Stimulated activated naive CD8-positive, alpha-beta T cell treated with anti-CD3 and anti-CD28 coated beads, Interleukin-15, Interleukin-2, amounts not matched to agents 100 U/mL and 50 U/mL, for 24 hours (primary cell): ENCODE data around the gene FBXO7.
"Not testable (repeated sequence)": the region's sequence is repeated elsewhere in the genome, so short reads cannot be mapped to it uniquely, and the experiment has no call there.

ENCODE experiments used
- ATAC-seq: fragments of 150-1000 bp; cut with Tn5 transposase; one replicate; pipeline ENCODE4 v1.10.0; 2021
- DNase-seq: peaks from one replicate; pipeline ENCODE4 v3.0.0; 2021

Gene FBXO7

DNA sequence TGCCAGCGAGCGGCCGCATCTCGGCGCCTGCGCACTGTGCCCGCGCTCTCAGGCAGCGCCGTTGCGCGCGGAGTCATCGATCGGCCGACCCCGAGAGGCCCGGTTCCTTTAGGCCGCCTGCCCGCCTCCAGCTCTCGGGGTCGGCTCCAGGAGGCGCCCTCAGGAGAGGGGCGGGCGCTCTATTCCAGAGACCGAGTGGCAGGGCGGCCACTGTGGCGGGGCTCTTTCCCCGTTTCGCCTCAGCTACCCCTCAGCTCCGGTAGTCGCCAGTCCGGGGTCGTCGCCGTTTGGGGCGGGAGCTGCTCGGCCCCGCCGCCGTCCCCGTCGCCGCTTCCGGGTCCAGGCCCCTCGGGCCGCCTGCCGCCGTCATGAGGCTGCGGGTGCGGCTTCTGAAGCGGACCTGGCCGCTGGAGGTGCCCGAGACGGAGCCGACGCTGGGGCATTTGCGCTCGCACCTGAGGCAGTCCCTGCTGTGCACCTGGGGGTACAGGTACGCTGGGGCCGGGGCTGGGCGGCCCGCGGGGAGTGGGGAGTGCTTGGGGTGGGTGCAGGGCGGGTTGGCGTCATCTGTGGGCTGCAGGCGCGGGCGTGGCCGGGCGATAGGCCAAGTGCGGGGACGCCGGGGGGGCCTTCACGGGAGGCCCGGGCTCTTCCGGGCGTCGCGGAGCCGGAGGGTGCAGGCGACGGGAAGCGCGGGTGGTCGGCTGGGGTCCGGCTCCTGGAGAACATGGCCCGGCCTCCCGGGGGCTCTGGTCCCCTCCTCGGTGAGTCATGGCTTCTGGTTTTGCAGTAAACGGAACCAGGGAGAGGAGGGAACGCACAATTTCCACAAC, at the start of gene FBXO7:
TSS of gene FBXO7 (plus strand) at position 177 of the 833 bp plus-strand sequence. CDS start at position 369, 192 bp downstream.
- DNase-seq (peak; percentile 90), ATAC-seq (peak; percentile 87)

DNA sequence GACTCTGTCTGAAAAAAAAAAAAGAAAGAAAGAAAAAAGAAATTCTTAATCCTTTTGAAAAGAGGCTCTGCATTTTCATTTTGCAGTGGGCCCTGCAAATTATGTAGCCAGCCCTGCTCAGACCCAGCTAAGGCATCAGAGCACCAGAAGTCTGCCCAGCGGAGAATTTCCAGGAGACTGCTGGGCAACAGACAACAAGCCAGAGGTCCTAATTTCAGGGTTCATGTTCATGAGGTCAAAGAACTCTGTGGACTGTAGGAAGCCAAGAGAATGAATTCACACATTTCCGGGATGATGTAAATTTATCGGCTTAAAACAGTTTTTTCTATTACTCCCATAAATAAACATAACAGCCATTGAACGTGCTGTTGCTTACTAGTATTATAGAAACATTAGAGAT, 47.7 kb upstream of the FBXO7 start:
- DNase-seq (no peak), ATAC-seq (no peak)

DNA sequence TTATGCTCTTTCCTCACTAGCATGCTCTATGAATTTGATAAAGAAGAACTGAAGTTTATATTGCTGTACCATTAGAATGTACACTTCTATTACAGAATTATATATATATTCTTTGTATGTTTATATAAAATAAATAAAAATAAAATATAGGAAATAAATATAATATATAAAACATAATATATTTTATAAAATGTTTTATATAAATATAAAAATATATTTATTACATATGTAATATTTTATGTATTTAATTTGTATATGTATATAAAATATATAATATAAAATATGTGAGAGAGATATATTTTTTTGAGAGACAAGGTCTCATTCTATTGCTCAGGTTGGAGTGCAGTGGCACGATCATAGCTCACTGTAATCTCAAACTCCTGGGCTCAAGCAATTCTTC, 44.3 kb upstream of the FBXO7 start:
- DNase-seq = no peak
- ATAC-seq = no peak

DNA sequence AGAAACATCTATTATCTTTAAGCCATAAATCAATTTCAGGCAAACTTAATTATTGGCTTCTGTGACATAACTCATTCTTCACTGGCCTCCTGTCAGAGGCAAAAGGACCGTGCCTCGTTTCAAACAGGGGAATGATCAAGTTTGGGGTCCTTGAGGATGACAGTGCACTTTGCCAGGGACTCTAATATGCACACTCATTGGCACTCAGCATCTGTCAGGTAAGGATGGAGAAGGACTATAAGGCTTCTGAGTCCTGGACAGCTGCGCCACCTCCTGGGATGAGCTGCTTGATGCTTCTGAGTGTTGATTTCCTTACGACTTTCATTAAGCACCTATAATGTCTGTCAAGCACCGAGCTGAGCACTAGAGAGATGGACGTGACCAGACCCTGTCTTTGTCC, 30.5 kb upstream of the FBXO7 start:
- no peak for DNase-seq
- no peak for ATAC-seq

DNA sequence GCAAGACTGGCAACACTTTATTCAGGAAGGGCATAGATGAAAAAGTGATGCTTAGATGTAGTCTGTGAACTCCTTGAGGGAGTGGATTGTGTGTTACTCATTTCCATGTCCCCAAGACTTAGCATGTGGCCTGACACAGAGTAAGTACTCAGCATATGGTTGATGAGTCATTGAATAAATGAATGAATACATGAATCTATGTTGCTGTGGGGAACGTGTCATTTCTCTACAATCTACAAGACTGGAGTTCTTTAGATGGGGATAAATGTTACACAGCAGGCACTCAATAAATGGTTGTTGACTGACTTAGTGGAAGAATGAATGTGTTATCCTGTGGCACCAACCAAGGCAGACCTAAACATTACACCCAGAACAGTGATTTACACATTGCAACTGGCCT, 28.3 kb upstream of the FBXO7 start:
- ATAC-seq = no peak

DNA sequence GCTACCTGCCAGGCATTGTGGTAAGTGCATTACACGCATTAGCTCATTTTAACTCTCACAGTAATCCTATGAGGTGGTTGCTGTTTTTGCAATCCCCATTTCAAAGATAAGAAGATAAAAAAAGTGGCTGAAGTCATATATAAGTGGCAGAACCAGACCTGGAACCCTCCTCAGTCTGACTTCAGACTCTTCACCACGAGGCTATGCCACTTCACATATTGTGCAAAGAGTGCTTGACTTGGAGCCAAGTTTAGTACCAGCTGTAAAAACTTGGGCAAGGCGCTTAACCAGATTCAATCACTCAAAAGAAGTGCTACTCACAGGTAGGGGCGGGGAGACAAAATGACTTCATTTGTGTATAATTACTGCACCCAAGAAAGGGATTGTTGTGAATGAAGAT, 25.6 kb upstream of the FBXO7 start:
- no peak for DNase-seq
- no peak for ATAC-seq

More for the DNA sequence above, 28.3 kb upstream of the FBXO7 start:
- DNase-seq = no peak

DNA sequence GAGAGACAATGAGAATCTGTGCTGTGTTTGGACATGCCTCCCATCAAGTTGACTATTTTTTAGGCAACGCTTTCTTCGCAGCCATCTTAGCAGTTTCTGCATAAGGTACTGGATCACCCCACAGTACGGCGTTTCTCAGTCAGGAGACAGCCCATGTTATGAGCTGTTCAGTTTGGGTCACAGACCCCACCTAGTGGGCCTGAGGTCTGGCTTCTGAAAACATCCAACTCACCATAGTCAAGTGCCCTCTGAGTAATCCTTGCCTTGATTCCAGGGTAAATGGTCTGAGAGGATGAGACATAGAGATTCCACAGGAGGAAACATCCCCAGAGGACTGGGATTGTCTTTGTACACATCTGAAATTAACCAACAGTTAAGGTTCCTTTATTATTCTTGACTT, 17.6 kb upstream of the FBXO7 start:
- no peak for ATAC-seq
- DNase-seq = no peak

DNA sequence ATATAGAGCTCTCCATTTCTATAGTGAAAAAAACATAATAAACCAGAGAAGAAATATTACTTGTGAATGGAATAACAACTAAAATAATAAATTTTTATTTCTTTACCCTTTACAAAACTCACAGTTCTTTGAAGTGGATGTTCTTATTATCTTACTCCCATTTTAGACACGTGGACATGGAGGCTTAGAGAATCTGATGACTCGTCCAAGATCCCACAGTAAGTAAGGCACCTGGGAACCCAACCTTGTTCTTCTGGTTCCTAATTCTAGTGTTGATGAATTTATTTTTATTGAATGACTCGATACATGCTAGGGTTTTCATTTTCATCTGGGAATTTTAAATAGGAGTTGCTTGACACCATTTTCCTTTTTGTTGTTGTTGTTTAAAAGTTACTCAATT, 12.2 kb upstream of the FBXO7 start:
- DNase-seq = no peak
- ATAC-seq = no peak

DNA sequence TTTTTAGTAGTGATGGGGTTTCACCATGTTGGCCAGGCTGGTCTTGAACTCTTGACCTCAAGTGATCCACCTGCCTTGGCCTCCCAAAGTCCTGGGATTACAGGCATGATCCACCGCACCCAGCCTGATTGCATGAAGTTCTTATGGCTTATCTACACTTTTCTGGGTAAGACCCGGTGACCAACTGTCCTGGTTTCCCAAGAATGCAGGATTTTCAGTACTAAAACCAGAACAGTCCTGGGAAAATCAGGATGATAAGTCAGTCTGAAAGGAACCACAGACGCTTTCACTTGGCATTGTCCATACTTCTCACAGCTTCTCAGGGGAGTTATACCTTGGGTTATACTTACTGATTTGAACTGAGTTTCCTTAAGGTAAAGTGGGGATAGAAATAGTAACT, 8.9 kb upstream of the FBXO7 start:
- ATAC-seq (no peak), DNase-seq (no peak)

DNA sequence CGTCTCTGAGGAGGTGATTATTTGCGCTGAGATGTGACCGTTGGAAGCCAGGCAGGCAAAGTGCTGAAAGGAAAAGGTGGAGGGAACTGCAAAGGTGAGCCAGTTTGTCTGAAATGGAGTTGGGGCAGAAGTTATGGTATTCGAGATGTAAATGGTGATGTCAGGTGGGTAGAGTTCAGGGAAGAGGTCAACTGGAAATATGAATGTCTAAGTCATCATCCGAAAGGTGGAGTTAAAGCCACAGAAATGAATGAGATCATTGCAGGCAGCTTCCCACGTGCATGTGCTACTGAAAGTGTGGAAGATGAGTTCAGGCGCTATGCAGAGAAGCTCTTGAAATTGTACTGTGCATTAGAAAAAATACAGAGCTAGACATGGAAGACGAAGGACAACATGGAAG, 8.1 kb upstream of the FBXO7 start:
- ATAC-seq (no peak), DNase-seq (no peak)

DNA sequence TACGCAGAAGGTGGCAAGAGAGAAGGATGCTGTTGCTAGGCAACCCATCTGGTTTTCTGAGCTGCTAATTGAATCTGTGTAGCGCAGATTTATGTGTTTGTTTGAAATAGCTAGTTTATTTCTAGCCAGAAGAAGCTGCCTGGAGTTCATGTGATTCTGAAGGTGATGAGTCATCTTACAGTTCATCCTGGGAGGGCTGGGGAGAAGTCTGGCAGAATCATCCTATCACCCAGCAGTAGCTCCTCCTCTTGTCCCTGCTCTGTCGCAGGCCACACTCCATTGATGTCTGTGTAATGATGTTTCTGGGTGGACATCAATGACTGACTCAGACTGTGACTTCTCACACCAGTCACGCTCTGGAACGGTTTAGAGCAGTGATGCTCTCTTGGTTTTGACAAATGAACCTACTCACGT, 4.8 kb upstream of the FBXO7 start:
- ATAC-seq = no peak
- no peak for DNase-seq

DNA sequence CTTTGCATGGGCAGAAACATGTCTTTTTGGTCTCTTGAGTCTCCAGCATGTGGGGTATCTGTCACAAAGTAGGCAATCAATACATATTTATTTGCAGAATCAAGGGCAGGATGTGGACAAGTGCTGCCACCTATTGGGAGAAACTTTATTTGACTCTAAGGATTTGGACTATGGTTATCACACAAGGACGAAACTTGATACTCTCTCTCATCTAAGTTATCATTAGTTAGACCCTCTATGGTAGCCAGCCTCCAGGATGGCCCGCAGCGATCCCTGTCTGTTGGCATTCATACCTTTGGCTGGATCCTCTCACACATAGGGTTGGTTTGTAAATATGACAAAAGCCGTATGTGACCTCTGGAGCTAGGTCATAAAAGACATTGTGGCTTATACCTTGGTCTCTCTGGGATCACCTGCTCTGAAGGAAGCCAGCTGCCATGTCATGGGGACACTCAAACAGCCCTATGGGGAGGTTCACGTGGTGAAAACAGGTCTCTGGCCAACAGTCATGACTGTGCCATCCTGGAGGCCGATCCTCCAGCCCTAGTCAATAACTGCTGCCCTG, 1.1 kb upstream of the FBXO7 start:
- DNase-seq (peak; percentile 16), ATAC-seq (peak; percentile 11)

DNA sequence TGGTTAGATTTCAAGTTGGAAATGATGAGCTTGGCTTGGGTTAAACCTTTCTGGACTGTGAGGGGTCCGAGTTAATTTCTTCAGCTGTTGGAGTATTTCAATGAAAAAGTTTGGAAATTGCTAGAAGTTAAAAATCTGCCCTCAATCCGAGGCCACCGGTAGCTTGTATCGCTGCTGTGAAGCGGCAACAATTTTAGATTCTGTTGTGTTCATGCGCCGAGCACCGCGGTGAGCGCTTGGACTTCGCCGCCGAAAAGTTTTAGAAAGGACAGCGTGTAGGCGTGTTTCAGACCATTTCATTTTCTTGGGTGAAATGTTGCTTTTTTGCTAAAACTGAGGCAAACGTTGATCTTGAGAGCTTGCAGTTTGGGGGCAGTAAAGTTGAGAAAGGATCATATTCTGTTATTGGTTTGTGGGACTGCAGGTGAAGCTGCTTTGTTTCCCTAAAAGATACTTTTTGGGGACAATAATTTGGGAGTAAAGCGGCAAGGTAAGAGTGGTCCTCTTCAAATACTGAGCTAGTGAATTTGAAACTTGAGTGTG, 928 bp downstream of the FBXO7 start:
- no peak for ATAC-seq
- DNase-seq = peak; percentile 32

DNA sequence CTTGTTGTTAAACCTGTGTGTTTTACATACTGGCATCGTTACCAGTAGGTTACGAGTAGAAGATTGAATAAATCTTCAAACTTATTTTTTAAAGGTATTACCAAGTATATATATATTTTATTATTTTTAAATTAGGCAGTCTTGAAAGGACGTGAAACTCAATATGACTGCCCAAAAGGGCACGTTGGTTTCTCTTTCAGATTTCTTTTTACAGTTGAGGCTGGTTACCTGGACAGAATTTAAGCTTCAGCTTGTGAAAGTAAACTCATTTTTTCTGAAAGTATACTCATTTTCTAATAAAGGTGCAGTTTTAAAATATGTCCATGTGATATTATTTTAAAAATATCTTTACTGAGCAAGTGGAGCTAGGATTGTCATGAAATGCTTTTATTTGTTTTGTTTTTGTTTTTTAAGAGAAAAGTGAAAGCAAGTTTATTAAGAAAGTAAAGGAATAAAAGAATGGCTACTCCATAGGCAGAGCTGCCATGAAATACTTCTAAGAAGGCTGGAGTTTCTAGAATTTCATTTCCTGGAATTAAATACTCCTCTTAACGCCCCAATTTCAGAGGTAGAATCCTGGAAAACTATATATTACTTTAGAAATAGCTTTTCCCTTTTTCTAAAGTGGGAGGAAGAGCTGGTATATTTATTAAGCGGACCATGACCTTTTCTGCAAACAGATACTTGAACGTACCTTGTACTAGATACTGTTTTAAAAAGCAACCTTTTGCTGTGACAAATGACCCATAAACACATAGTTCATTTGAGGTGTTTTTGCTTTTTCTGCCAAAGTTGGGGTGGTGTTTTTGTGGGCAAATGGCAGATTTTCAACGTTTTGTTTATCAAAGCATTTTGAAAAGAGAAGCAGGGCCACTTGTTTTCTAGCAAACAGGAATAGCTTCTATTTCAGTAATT, 1.9 kb downstream of the FBXO7 start:
- ATAC-seq = no peak

DNA sequence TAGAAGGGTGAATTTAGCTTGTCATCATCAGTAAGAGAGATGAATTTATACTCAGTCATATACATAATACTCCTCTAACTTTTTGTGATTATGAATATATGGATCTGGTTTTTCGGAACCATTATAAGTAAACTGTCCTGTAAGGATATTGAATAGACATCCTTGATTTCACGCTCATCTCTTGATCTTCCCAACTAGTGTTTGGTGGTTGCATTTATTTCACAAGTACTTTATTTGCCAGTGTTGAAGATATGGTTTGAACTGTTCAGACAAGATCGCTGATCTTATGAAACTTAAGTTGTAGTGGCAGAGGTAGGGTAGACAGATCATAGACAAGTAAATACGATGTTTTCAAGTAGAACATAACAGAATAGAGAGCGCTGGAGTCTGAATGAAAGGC, 3.0 kb downstream of the FBXO7 start:
- ATAC-seq (no peak), DNase-seq (no peak)

More for the DNA sequence above, 1.9 kb downstream of the FBXO7 start:
- no peak for DNase-seq

DNA sequence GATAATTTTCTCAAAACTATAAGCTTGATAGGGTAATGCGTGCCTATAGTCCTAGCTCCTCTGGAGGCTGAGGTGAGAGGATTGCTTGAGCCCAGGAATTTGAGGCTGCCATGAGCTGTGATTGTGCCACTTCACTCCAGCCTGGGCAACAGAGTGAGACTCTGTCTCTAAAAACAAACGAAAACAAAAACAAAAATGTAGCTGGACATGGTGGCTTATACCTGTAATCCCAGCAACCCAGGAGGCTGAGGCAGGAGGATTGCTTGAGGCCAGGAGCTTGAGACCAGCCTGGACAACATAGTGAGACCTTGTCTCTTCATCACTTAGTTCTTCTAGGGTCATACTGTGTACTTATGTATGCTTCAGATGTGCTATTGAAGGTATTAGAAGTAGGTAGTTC, 3.9 kb downstream of the FBXO7 start:
- not testable (repeated sequence) for ATAC-seq, DNase-seq

DNA sequence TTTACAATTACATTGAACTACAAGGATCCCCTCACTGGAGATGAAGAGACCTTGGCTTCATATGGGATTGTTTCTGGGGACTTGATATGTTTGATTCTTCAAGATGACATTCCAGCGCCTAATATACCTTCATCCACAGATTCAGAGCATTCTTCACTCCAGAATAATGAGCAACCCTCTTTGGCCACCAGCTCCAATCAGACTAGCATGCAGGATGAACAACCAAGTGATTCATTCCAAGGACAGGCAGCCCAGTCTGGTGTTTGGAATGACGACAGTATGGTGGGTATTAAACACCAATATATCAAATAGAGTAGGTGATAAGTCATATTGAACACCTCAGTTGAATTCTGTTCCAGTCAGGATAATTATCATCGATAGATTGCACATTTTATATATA, 4.4 kb downstream of the FBXO7 start:
- DNase-seq (no peak), ATAC-seq (no peak)

DNA sequence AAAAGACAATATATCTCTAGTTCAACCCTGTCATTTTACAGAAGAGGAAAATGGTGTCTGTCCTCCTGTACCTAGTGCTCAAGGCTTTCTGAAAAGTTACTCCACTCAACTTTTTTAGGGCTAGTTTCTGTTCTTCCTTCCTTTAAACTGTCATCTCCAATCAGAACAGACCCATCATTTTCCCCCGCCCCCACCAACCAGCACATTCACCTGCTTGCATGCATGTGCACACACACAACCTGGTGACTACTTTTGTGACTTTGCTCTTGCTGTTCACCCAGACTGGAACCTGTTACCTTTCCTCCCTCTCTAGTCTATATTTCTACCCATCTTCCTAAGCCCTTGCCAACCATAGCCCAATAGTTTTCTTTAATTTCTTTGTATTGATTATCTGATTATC, 5.6 kb downstream of the FBXO7 start:
- ATAC-seq = no peak
- DNase-seq = peak; percentile 23

DNA sequence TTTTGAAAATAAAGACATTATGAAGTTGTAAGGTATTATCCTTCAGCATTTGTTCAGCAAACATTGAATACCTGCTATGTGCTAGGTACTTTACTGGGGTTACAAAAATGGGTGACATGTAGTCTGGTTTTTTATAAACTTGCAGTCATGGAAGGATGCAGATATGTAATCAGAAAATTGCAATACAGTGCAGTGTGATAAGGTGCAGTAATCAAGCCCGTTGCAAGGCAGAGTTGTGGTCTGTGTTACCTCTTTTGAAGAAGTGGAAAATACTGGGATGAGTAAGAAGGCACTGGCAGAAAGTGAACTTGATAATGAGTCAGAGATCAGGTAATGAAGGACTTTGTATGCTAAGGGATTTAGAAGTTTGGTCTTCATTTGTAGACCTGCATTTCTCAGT, 8.1 kb downstream of the FBXO7 start:
- peak; percentile 22 for DNase-seq
- ATAC-seq = peak; percentile 97

DNA sequence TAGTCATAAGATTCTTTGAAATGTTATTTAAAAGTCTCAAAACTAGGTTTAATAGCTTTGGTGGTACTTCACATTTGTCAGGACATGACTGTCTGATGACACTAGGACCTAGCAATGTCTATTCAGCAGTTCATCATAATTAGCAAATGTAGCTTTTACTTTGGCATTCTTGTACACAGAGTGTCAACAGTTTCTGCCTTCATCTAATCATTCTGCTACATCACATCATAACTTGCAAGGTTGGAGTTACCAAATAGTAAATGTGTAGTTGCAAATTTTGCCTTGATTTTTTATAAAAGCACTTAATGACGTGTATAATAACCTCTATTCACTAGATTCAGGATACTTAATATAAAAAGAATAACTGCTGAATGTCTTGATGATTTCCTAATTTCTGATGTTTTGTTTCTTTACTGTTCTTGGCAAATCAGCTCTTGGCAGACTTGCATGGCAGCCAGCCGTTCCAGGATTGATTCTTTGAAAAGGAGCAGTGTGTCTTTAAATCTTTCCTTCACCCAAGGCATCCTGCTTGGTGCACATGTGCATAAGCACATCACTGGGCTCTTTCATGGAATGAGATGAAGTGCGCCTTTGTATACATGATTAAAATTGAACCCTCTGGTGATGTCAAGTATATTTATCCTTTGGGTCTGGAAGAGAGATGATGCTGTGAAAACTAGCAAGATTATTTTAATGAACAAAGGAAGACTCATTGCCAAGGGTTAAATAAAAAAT, 12.2 kb downstream of the FBXO7 start:
- no peak for DNase-seq
- ATAC-seq = no peak

DNA sequence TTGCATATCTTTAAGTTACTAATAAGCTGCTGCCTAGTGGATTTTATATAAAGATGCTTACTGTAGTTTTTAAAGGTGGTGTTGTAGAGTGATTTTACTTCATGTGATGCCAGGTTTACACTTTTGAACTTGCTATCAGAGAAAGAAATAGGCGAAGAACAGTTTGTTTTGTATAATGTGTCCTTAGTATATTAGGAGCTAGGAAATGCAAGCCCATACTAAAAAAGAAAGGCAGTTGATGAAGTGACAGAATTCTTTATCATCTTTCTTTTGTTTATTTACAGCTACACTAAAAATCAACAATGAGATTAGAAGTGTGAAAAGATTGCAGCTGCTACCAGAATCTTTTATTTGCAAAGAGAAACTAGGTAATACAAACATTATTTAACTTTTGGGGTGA, 12.8 kb downstream of the FBXO7 start:
- DNase-seq (no peak), ATAC-seq (no peak)

DNA sequence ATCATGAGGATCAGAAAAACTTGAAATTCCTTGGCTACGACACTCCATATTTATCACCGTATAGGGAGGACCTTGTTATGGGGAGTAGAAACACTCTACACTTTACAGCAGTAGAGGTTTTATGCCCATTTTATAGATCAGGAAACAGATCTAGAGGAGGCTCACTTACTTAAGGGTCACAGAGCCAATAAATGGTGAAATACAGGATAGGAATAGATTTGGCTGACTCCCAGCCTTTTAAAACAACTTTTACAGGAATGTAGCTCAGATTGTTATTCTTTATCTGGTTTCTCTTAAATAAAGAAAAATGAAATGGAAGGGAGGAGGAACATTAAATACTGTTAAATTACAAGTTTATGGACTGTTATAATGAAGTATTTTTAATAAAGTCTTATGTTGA, 14.8 kb downstream of the FBXO7 start:
- ATAC-seq = no peak
- DNase-seq = no peak
